GM18498 (cell line): ENCODE data around the gene GALNS.

Experiments used
- ATAC-seq: cut with Tn5 transposase; IDR thresholded peaks from one replicate; pipeline ENCODE4 v1.9.1; 2021; ENCODE audit warnings: mild to moderate bottlenecking, moderate library complexity; ENCODE audit not compliant: unreplicated experiment

GALNS gene

GRCh38 chr16:88877564-88878289, 21.0 kb upstream of the GALNS start:
- no peak for ATAC-seq

GRCh38 chr16:88876942-88877526, 20.3 kb upstream of the GALNS start:
- ATAC-seq: no peak

GRCh38 chr16:88875703-88876234, 19.0 kb upstream of the GALNS start:
- ATAC-seq: no peak

- no peak for ATAC-seq
These were observed 18.3 kb upstream of the GALNS start for GRCh38 chr16:88874938-88875599.

- ATAC-seq: no peak
These were observed 16.0 kb upstream of the GALNS start for GRCh38 chr16:88872650-88873331.

- ATAC-seq: no peak
These were observed 15.1 kb upstream of the GALNS start for GRCh38 chr16:88871730-88872416.

- no peak for ATAC-seq
These were observed 14.6 kb upstream of the GALNS start for GRCh38 chr16:88871349-88871702.

- ATAC-seq: no peak
These were observed 14.0 kb upstream of the GALNS start for GRCh38 chr16:88870608-88871348.

- ATAC-seq: no peak
These were observed 12.9 kb upstream of the GALNS start for GRCh38 chr16:88869673-88869980.

GRCh38 chr16:88868974-88869672, 12.4 kb upstream of the GALNS start:
- ATAC-seq: no peak

- ATAC-seq: no peak
These were observed 11.0 kb upstream of the GALNS start for GRCh38 chr16:88867581-88868246.

- no peak for ATAC-seq
These were observed 9.6 kb upstream of the GALNS start, which contains the start of gene PABPN1L for GRCh38 chr16:88866151-88866920. Gene PABPN1L, minus strand, starts transcription at chr16:88866660. Its CDS starts 54 bp downstream, at chr16:88866606.

- no peak for ATAC-seq
These were observed 9.0 kb upstream of the GALNS start for GRCh38 chr16:88865742-88866141.

- no peak for ATAC-seq
These were observed 8.6 kb upstream of the GALNS start for GRCh38 chr16:88865310-88865709.

- no peak for ATAC-seq
These were observed 7.8 kb upstream of the GALNS start for GRCh38 chr16:88864521-88864920.

- ATAC-seq: no peak
These were observed 7.4 kb upstream of the GALNS start for GRCh38 chr16:88864099-88864498.

- no peak for ATAC-seq
These were observed 6.7 kb upstream of the GALNS start for GRCh38 chr16:88863426-88863825.

GRCh38 chr16:88862968-88863367, 6.2 kb upstream of the GALNS start:
- no peak for ATAC-seq
